K562 (cell line): ENCODE measurements around the gene TXNRD2. TPM values are rescaled to one million over a fixed set of nuclear protein-coding genes. Genes with fewer than 3 reads are reported as not detected.
A peak's percentile ranks its signal among the peaks of the same experiment; 100 is the strongest.

ENCODE experiments used
- CBX3 ChIP-seq, 2 experiments: IDR thresholded peaks; 1 replicate in 1 of 2; 2 replicates in 1 of 2; pipeline ENCODE4 v1.6.1; 2012; ENCODE audit warnings: inconsistent platforms in 2 of 2, low read length in 2 of 2, borderline replicate concordance in 1 of 2, control low read depth in 1 of 2
- FOXJ2 ChIP-seq: fragments of 200-800 bp; sonication (Bioruptor generic); IDR thresholded peaks from 2 replicates; pipeline ENCODE4 v1.6.1; 2016; ENCODE audit warnings: missing genetic modification characterization, missing compliant biosample characterization
- FOXK2 ChIP-seq, 2 experiments: fragments of 450-650 bp; IDR thresholded peaks in 1 of 2; conservative IDR thresholded peaks in 1 of 2; 2 replicates each; pipeline ENCODE4 v1.6.1; 2016; ENCODE audit warnings: low read depth in 2 of 2, mild to moderate bottlenecking in 1 of 2
- IRF2 ChIP-seq: sonication (generic); formaldehyde crosslinking; IDR thresholded peaks from 2 replicates; pipeline ENCODE4 v1.8.1; 2022; ENCODE audit warnings: mild to moderate bottlenecking, missing genetic modification reagents
- KLF1 ChIP-seq: fragments of 450-650 bp; IDR thresholded peaks from 2 replicates; pipeline ENCODE4 v1.6.1; 2016; ENCODE audit warnings: missing genetic modification characterization, missing compliant biosample characterization
- SRSF3 ChIP-seq: fragments of 200-400 bp; formaldehyde crosslinking; IDR thresholded peaks from 2 replicates; pipeline ENCODE4 v1.6.1; 2016; ENCODE audit warnings: mild to moderate bottlenecking, low read length, moderate library complexity; ENCODE audit not compliant: insufficient read depth
- ZNF699 ChIP-seq: fragments of 250-450 bp; sonication (Bioruptor Pico); IDR thresholded peaks from 2 replicates; pipeline ENCODE4 v1.8.0; 2021; ENCODE audit warnings: mild to moderate bottlenecking, moderate library complexity; ENCODE audit not compliant: insufficient replicate concordance
- ZNF76 ChIP-seq: fragments of 250-450 bp; sonication (Bioruptor Pico); IDR thresholded peaks from 2 replicates; pipeline ENCODE4 v1.4.0; 2020; ENCODE audit warnings: mild to moderate bottlenecking, moderate library complexity, borderline replicate concordance
- polyA plus RNA-seq, 8 experiments: library from polyadenylated mRNA; depleted of rRNA in 4 of 8; stranded (reverse) in 5 of 8; unstranded in 3 of 8; fragments of >200 nt; fragmentation: Nextera tagmentation in 2 of 8; fragmentation: Illumina TruSeq in 1 of 8; extraction: Ambion mirVana in 2 of 8; extraction: Trizol in 1 of 8; gene quantifications; 2 replicates each; pipeline versions ENCODE4 v1.2.1 to v1.2.3, GENCODE V29; 2011 to 2014; ENCODE audit warnings: inconsistent platforms in 1 of 8, missing spikeins in 1 of 8
- total RNA-seq, 7 experiments: library from RNA; depleted of rRNA in 6 of 7; stranded (reverse); fragments of >200 nt in 6 of 7; fragmentation: Illumina TruSeq in 2 of 7; extraction: Trizol in 2 of 7; gene quantifications; 2 replicates each; pipeline versions ENCODE4 v1.2.1 to v1.2.3, GENCODE V29; 2011 to 2021; ENCODE audit warnings: low replicate concordance in 1 of 7
- TF ChIP-seq, protein P1 (sequence below): IDR thresholded peaks from 2 replicates; pipeline ENCODE4 v1.6.1; 2014; ENCODE audit warnings: antibody characterized with exemption
- TF ChIP-seq, protein P2 (sequence below), 3 experiments: IDR thresholded peaks in 2 of 3; conservative IDR thresholded peaks in 1 of 3; 2 replicates each; pipeline ENCODE4 v1.5.1; 2011 to 2012; ENCODE audit warnings: low read length in 3 of 3, mild to moderate bottlenecking in 3 of 3, control low read depth in 2 of 3, improper control_type of control experiment in 1 of 3, inconsistent platforms in 1 of 3, low read depth in 1 of 3, mixed read lengths in 1 of 3, moderate library complexity in 1 of 3; ENCODE audit not compliant: insufficient read depth in 2 of 3
- TF ChIP-seq, protein P3 (sequence below): sonication (generic); formaldehyde crosslinking; IDR thresholded peaks from 2 replicates; pipeline ENCODE4 v1.9.0; 2022; ENCODE audit warnings: mild to moderate bottlenecking, missing genetic modification reagents
- TF ChIP-seq, protein P4 (sequence below): sonication (generic); formaldehyde crosslinking; IDR thresholded peaks from 2 replicates; pipeline ENCODE4 v1.8.0; 2022; ENCODE audit warnings: mild to moderate bottlenecking, missing genetic modification reagents
- TF ChIP-seq, protein P5 (sequence below): fragments of 250-450 bp; sonication (Bioruptor Pico); IDR thresholded peaks from 2 replicates; pipeline ENCODE4 v1.5.0; 2020; ENCODE audit warnings: mild to moderate bottlenecking
- TF ChIP-seq, protein P6 (sequence below): sonication (generic); formaldehyde crosslinking; IDR thresholded peaks from 2 replicates; pipeline ENCODE4 v1.8.0; 2022; ENCODE audit warnings: missing genetic modification reagents, mild to moderate bottlenecking, moderate library complexity, borderline replicate concordance

TXNRD2 gene
- total and polyA plus RNA-seq, 9 of the 15 experiments (the other 6 are each of a cell fraction or from before 2014, with no cell fraction given) = 3.3 to 80.2 (median 49.4) TPM

DNA sequence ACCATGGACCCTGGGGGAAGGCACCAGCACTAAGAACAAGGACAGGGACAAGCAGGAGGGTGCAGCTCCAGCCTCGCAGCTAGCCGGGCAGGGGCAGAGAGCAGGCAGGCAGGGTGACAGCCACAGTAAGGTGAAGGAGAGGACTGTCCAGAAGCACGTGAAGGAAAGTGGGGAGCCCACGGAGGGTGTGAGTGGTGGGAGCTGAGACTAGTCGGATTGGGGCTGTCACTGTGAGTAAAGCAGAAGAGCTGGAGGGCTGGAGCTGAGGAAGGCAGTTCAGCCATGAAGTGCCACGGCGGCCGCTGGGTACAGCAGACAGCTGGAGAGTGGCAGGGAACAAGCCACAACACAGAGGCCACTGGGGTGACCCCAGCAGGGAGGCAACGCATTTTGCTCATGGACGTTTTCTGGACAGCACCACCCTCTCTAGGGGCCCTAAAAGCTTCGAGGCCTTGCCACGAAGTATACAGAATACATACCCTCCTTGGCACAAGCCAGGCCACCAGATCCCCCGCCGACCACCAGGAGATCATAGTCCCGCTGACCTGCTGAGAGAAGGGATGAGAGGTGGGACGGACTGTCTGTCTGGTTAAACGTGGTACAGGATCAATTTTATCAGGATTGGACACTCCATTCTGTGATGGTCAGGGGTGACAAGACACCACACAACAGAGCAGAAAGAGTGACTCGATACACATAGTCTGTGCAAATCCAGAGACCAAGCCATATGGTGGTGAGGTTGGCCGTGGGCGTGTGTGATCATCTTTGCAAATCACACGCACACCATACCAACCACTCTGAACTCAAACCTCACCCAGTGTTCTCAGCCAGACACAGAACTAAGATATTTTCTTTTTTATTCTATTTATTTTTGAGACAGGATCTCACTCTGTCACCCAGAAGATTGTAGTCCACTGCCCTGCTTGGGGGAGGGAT lies 10.8 kb downstream of the TXNRD2 start (continued):
- TF ChIP-seq, protein P1, sequence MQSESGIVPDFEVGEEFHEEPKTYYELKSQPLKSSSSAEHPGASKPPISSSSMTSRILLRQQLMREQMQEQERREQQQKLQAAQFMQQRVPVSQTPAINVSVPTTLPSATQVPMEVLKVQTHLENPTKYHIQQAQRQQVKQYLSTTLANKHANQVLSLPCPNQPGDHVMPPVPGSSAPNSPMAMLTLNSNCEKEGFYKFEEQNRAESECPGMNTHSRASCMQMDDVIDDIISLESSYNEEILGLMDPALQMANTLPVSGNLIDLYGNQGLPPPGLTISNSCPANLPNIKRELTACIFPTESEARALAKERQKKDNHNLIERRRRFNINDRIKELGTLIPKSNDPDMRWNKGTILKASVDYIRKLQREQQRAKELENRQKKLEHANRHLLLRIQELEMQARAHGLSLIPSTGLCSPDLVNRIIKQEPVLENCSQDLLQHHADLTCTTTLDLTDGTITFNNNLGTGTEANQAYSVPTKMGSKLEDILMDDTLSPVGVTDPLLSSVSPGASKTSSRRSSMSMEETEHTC = no peak
- TF ChIP-seq, protein P2, sequence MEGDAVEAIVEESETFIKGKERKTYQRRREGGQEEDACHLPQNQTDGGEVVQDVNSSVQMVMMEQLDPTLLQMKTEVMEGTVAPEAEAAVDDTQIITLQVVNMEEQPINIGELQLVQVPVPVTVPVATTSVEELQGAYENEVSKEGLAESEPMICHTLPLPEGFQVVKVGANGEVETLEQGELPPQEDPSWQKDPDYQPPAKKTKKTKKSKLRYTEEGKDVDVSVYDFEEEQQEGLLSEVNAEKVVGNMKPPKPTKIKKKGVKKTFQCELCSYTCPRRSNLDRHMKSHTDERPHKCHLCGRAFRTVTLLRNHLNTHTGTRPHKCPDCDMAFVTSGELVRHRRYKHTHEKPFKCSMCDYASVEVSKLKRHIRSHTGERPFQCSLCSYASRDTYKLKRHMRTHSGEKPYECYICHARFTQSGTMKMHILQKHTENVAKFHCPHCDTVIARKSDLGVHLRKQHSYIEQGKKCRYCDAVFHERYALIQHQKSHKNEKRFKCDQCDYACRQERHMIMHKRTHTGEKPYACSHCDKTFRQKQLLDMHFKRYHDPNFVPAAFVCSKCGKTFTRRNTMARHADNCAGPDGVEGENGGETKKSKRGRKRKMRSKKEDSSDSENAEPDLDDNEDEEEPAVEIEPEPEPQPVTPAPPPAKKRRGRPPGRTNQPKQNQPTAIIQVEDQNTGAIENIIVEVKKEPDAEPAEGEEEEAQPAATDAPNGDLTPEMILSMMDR (IDR thresholded peaks at IDR 0.05 in 2 of 3, conservative IDR thresholded peaks at IDR 0.05 in 1 of 3; ENCODE audit: insufficient read depth in 2 of 3, low read depth in 1 of 3, low read length in 3 of 3) = no peak
- TF ChIP-seq FOXJ2 (tag) = no peak
- TF ChIP-seq, protein P3, sequence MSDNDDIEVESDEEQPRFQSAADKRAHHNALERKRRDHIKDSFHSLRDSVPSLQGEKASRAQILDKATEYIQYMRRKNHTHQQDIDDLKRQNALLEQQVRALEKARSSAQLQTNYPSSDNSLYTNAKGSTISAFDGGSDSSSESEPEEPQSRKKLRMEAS = no peak
- TF ChIP-seq, protein P4, sequence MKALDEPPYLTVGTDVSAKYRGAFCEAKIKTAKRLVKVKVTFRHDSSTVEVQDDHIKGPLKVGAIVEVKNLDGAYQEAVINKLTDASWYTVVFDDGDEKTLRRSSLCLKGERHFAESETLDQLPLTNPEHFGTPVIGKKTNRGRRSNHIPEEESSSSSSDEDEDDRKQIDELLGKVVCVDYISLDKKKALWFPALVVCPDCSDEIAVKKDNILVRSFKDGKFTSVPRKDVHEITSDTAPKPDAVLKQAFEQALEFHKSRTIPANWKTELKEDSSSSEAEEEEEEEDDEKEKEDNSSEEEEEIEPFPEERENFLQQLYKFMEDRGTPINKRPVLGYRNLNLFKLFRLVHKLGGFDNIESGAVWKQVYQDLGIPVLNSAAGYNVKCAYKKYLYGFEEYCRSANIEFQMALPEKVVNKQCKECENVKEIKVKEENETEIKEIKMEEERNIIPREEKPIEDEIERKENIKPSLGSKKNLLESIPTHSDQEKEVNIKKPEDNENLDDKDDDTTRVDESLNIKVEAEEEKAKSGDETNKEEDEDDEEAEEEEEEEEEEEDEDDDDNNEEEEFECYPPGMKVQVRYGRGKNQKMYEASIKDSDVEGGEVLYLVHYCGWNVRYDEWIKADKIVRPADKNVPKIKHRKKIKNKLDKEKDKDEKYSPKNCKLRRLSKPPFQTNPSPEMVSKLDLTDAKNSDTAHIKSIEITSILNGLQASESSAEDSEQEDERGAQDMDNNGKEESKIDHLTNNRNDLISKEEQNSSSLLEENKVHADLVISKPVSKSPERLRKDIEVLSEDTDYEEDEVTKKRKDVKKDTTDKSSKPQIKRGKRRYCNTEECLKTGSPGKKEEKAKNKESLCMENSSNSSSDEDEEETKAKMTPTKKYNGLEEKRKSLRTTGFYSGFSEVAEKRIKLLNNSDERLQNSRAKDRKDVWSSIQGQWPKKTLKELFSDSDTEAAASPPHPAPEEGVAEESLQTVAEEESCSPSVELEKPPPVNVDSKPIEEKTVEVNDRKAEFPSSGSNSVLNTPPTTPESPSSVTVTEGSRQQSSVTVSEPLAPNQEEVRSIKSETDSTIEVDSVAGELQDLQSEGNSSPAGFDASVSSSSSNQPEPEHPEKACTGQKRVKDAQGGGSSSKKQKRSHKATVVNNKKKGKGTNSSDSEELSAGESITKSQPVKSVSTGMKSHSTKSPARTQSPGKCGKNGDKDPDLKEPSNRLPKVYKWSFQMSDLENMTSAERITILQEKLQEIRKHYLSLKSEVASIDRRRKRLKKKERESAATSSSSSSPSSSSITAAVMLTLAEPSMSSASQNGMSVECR (CRISPR knock-in tag) = no peak
- TF ChIP-seq, protein P5, sequence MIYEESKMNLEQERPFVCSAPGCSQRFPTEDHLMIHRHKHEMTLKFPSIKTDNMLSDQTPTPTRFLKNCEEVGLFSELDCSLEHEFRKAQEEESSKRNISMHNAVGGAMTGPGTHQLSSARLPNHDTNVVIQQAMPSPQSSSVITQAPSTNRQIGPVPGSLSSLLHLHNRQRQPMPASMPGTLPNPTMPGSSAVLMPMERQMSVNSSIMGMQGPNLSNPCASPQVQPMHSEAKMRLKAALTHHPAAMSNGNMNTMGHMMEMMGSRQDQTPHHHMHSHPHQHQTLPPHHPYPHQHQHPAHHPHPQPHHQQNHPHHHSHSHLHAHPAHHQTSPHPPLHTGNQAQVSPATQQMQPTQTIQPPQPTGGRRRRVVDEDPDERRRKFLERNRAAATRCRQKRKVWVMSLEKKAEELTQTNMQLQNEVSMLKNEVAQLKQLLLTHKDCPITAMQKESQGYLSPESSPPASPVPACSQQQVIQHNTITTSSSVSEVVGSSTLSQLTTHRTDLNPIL (CRISPR knock-in tag) = no peak
- no peak for TF ChIP-seq CBX3 (IDR thresholded peaks at IDR 0.05; ENCODE audit: borderline replicate concordance in 1 of 2, low read length in 2 of 2)
- TF ChIP-seq SRSF3 = no peak
- TF ChIP-seq FOXK2 (conservative IDR thresholded peaks at IDR 0.05 in 1 of 2, IDR thresholded peaks at IDR 0.05 in 1 of 2; ENCODE audit: low read depth in 2 of 2) = no peak
- peak; percentile 74 for TF ChIP-seq ZNF699 (CRISPR knock-in tag)
- TF ChIP-seq ZNF76 = no peak
- TF ChIP-seq, protein P6, sequence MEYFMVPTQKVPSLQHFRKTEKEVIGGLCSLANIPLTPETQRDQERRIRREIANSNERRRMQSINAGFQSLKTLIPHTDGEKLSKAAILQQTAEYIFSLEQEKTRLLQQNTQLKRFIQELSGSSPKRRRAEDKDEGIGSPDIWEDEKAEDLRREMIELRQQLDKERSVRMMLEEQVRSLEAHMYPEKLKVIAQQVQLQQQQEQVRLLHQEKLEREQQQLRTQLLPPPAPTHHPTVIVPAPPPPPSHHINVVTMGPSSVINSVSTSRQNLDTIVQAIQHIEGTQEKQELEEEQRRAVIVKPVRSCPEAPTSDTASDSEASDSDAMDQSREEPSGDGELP (CRISPR knock-in tag) = peak; percentile 40; the same call in 1 of the 2 replicates
- TF ChIP-seq KLF1 (tag) = 0 out of 2 replicates have a peak, but pooled peaks have one; percentile 41
- TF ChIP-seq IRF2 (CRISPR knock-in tag) = peak; percentile 86
